Upper lobe of left lung (tissue), 6 donors: Measurements from ENCODE around the gene UVSSA. TPM values are rescaled to one million over a fixed set of nuclear protein-coding genes. Genes with fewer than 3 reads are reported as not detected.

ENCODE experiments used
- ATAC-seq, 2 donors: fragments of 200-7000 bp; cut with Tn5 transposase; one replicate each; pipeline ENCODE4 v1.9.1; 2022; ENCODE audit warnings: mild to moderate bottlenecking in 2 of 2, moderate library complexity in 2 of 2; ENCODE audit not compliant: low FRiP score in 2 of 2
- DNase-seq, 2 donors: peaks; one replicate each; pipeline ENCODE4 v3.0.0-alpha.2; 2019 to 2020
- H3K27ac ChIP-seq, 4 donors: fragments of 200-600 bp; sonication (generic); one replicate each; pipeline ENCODE4 v1.5.1; 2016 to 2019
- H3K27me3 ChIP-seq, 4 donors: fragments of 200-600 bp; sonication (generic); one replicate each; pipeline ENCODE4 v1.5.1; 2017 to 2019
- H3K36me3 ChIP-seq, 4 donors: fragments of 200-600 bp; sonication (generic); one replicate each; pipeline ENCODE4 v1.5.1; 2016 to 2019
- H3K4me1 ChIP-seq, 4 donors: fragments of 200-600 bp; sonication (generic); one replicate each; pipeline ENCODE4 v1.5.1; 2018 to 2019
- H3K4me3 ChIP-seq, 4 donors: fragments of 200-600 bp; sonication (generic); one replicate each; pipeline ENCODE4 v1.5.1; 2017 to 2019; ENCODE audit warnings: mild to moderate bottlenecking in 2 of 4, moderate library complexity in 1 of 4
- H3K9me3 ChIP-seq, 4 donors: fragments of 200-600 bp; sonication (generic); one replicate each; pipeline ENCODE4 v1.5.1; 2018 to 2019
- EP300 ChIP-seq, 4 donors: sonication (generic); formaldehyde crosslinking; IDR thresholded peaks; one replicate each; pipeline ENCODE4 v1.5.1; 2017; ENCODE audit warnings: antibody characterized with exemption in 4 of 4, control low read depth in 2 of 4
- POLR2A ChIP-seq, 4 donors: fragments of 450-650 bp; IDR thresholded peaks; one replicate each; pipeline ENCODE4 v1.5.1; 2016 to 2017; ENCODE audit warnings: antibody characterized with exemption in 4 of 4, mild to moderate bottlenecking in 2 of 4
- POLR2AphosphoS5 ChIP-seq, 2 donors: sonication (generic); formaldehyde crosslinking; IDR thresholded peaks; one replicate each; pipeline ENCODE4 v1.5.1; 2017; ENCODE audit warnings: antibody characterized with exemption in 2 of 2
- WGBS, 2 donors: methylation state at CpG; one replicate each; pipeline ENCODE4 v1.1.5; 2017 to 2018; 5-methylcytosine and 5-hydroxymethylcytosine counted together
- total RNA-seq, 6 donors: library from RNA; depleted of rRNA in 4 of 6; stranded (reverse); fragments of >200 nt in 4 of 6; gene quantifications; one replicate each; pipeline versions ENCODE4 v1.1.0 to v1.2.1, GENCODE V29; 2016 to 2021
- TF ChIP-seq, protein P1 (sequence below), 6 experiments: fragments of 450-650 bp in 4 of 6; fragments of 200-600 bp in 2 of 6; sonication (generic) in 2 of 6; IDR thresholded peaks; one replicate each; pipeline ENCODE4 v1.5.1; 2016 to 2019; ENCODE audit warnings: antibody characterized with exemption in 6 of 6
- donor health status: DM: no; HTN: no; CAD: no; lungs with moderate emphysema.
- donor health status: DM: no; HTN: yes; CAD: no; lungs with severe emphysema.

The UVSSA gene
- total RNA-seq, 6 donors from 2014 or later: 15.2 to 138 (median 46.5) TPM

DNA sequence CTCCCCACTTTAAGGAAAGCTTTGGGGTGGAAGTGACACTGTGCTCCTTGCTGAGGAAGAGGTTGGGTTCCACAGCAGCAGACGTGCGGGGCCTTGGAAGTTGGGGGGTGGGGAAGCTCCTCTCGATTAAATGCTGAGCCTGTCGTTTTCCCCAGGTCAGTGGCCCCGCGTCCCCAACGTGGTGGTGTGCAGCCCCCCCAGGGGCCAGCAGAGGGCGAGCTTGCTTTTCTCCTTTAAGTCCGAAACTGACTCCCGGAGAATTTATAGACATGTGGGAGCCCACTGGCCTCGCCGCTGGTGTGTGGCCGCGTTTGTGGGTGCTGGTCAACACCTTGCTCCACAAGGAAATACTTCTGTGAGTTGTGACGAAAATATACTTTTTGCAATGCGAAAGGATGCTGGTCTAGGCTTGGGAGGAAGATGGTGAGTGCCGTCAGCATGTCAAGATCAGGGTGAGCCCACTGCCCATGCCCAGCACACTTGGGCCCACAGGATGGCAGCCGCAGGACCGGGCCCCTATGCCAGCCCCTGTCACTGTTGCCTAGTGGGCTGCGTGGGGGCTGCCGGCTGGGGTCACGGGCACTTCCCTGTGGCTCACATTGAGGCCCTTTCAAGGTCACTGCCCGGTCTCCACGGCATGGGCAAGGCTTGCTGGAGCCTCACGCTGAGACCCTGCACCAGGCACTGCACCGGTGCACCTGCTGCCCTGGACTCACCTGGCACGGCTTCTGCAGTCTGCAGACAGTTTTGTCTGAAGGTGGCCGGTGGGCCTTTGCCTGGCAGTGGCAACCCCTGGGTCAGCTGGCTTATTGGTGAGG lies 9.4 kb downstream of the UVSSA start:
- Histone ChIP-seq H3K27me3 (no peaks in the 10 kb centered on the region), H3K4me1 (peaks cover 0 to 10% (median 6%) of the 10 kb centered on the region in 4 donors), H3K36me3 (peaks cover 0 to 83% (median 41%) of the 10 kb centered on the region in 4 donors), H3K9me3 (no peaks in the 10 kb centered on the region), H3K27ac (no peak overlapping the region), H3K4me3 (no peak overlapping the region)
- DNase-seq (peak; percentile 57 to 93), ATAC-seq (peak in 1 of 2 donors; percentile 44)
- WGBS, 2 donors: 35 to 56% methylated on average over 15 to 28 of the region's 28 CpGs
- TF ChIP-seq EP300 (IDR thresholded peaks at IDR 0.05): no peak
- TF ChIP-seq, protein P1, sequence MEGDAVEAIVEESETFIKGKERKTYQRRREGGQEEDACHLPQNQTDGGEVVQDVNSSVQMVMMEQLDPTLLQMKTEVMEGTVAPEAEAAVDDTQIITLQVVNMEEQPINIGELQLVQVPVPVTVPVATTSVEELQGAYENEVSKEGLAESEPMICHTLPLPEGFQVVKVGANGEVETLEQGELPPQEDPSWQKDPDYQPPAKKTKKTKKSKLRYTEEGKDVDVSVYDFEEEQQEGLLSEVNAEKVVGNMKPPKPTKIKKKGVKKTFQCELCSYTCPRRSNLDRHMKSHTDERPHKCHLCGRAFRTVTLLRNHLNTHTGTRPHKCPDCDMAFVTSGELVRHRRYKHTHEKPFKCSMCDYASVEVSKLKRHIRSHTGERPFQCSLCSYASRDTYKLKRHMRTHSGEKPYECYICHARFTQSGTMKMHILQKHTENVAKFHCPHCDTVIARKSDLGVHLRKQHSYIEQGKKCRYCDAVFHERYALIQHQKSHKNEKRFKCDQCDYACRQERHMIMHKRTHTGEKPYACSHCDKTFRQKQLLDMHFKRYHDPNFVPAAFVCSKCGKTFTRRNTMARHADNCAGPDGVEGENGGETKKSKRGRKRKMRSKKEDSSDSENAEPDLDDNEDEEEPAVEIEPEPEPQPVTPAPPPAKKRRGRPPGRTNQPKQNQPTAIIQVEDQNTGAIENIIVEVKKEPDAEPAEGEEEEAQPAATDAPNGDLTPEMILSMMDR (IDR thresholded peaks at IDR 0.05): peak; percentile 59 to 87 (median 78)

- ATAC-seq (peak in 1 of 2 donors; percentile 0), DNase-seq (peak in 1 of 2 donors; percentile 74)
- TF ChIP-seq, protein P1 (IDR thresholded peaks at IDR 0.05): no peak
- TF ChIP-seq POLR2AphosphoS5 (IDR thresholded peaks at IDR 0.05): no peak
- TF ChIP-seq POLR2A (IDR thresholded peaks at IDR 0.05): no peak
- TF ChIP-seq EP300 (IDR thresholded peaks at IDR 0.05): no peak
- H3K36me3 ChIP-seq: peaks cover 0 to 86% (median 37%) of the 10 kb centered on the region in 4 donors
- H3K27me3 ChIP-seq: no peaks in the 10 kb centered on the region
- no peak overlapping the region for H3K27ac ChIP-seq
- H3K9me3 ChIP-seq: no peaks in the 10 kb centered on the region
- H3K4me3 ChIP-seq: no peak overlapping the region
- H3K4me1 ChIP-seq: peaks cover 0 to 6% (median 0%) of the 10 kb centered on the region in 4 donors
- 85 to 94% methylated on average over 5 to 15 of the region's 27 CpGs for WGBS, 2 donors
Measured at GRCh38 chr4:1357356-1358248, 10.6 kb downstream of the UVSSA start.

DNA sequence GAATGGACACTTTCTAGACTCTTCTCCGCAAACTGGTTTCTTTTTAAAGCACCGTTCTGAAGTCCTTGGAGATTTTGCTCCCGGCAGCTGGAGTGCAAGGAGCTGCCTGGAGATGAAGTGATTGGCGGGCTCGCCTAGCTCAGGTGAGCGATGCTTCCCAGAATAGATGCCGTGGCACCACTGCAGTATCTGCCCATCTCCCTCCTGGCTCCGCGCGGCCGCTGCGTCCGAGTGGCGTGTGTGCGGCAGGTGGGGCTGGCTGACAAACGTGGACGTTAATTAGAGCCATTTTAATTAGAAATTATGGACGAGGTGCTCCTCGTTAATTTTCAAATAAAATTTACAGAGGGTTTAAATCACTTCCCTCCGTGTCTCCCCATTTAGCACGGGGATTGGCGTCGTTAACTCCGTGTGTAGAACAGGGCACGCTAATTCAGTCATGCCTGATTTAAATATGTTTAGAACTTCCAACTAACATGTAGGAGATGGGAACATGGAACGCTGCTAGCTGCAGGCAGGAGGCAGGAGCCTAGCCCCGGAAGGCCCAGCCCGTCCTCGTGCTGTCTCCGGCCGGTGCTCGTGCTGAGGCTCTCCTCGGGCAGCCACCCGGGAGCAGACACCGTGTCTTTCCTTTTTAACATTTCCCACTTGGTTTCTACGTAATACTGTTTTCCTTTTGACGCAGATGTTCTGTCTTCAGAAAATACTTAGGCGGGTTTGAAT lies 11.6 kb downstream of the UVSSA start:
- peaks cover 0 to 6% (median 0%) of the 10 kb centered on the region in 4 donors for H3K4me1 ChIP-seq
- H3K9me3 ChIP-seq: no peaks in the 10 kb centered on the region
- no peak for TF ChIP-seq EP300 (IDR thresholded peaks at IDR 0.05)
- TF ChIP-seq, protein P1 (IDR thresholded peaks at IDR 0.05): no peak
- no peak for TF ChIP-seq POLR2AphosphoS5 (IDR thresholded peaks at IDR 0.05)
- TF ChIP-seq POLR2A (IDR thresholded peaks at IDR 0.05): no peak
- ATAC-seq (no peak), DNase-seq (peak in 1 of 2 donors; percentile 65)
- no peaks in the 10 kb centered on the region for H3K27me3 ChIP-seq
- H3K27ac ChIP-seq: no peak overlapping the region
- H3K36me3 ChIP-seq: peaks cover 0 to 76% (median 28%) of the 10 kb centered on the region in 4 donors
- H3K4me3 ChIP-seq: no peak overlapping the region
- WGBS, 2 donors: 95 to 96% methylated on average over 38 of the region's 38 CpGs

DNA sequence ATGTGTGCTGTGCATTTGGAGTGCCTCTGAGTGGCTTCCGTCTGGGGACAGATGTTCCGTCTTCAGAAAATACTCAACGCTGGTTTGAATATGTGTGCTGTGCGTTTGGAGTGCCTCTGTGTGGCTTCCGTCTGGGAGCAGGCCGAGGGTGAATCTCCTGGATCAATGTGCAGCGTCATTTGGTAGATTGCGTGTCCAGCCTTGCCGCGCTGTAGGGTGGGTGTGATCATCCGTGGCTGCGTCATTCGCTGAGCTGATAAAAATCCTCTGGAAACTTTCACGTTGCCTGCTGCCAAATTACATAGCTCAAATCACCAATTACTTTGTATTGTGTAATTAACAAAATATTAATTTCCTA lies 12.1 kb downstream of the UVSSA start:
- H3K4me1 ChIP-seq: peaks cover 0 to 6% (median 0%) of the 10 kb centered on the region in 4 donors
- no peak overlapping the region for H3K27ac ChIP-seq
- DNase-seq (no peak), ATAC-seq (no peak)
- H3K4me3 ChIP-seq: no peak overlapping the region
- TF ChIP-seq POLR2A (IDR thresholded peaks at IDR 0.05) (no peak), POLR2AphosphoS5 (IDR thresholded peaks at IDR 0.05) (no peak), EP300 (IDR thresholded peaks at IDR 0.05) (no peak)
- TF ChIP-seq, protein P1 (IDR thresholded peaks at IDR 0.05): no peak
- peaks cover 0 to 71% (median 23%) of the 10 kb centered on the region in 4 donors for H3K36me3 ChIP-seq
- WGBS, 2 donors: 94 to 95% methylated on average over 14 of the region's 14 CpGs
- H3K27me3 ChIP-seq: no peaks in the 10 kb centered on the region
- H3K9me3 ChIP-seq: no peaks in the 10 kb centered on the region
